HG02943 (cell line): ENCODE measurements around the gene DPH3.

Source experiments
- ATAC-seq: cut with Tn5 transposase; IDR thresholded peaks from one replicate; pipeline ENCODE4 v1.9.1; 2021; ENCODE audit warnings: mild to moderate bottlenecking, low read depth, moderate library complexity; ENCODE audit not compliant: unreplicated experiment

DPH3 gene

DNA sequence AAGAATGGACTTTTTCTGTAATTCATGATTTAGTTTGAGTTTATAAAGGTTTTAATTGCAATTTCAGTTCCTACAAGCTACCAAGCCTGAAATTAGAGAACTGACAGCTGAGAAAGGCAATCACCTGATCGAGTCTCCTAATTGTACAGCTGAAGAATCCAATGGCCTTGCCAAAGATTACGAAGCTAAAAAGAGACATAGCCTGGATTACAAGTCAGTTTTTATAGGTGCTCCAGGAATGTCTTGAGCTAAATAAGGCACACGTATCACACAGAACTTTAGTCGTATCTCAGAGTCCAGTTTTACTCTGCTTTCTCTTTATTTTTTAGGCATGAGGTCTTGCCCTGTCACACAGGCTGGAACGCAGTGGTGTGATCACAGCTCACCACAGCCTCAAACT, 6.6 kb downstream of the DPH3 start:
- ATAC-seq: no peak

DNA sequence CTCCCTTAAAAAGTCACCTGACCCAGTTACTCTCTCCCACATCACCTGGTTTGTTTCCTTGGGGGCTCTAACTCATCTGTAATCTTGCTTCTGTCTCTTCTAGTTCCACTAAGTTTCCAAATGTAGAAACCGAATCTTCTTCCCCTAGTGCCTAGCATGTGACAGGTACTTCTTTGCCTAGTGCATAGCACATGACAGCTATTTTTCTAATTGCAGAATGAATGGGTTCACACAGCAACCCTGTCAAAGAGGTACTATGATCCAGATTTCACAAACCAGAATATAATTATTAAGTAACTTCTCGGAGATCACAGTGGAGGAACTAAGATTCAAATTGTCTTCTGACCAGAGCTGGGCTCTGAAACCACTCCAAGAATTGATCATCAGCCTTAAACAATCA, 7.4 kb downstream of the DPH3 start:
- ATAC-seq: no peak

DNA sequence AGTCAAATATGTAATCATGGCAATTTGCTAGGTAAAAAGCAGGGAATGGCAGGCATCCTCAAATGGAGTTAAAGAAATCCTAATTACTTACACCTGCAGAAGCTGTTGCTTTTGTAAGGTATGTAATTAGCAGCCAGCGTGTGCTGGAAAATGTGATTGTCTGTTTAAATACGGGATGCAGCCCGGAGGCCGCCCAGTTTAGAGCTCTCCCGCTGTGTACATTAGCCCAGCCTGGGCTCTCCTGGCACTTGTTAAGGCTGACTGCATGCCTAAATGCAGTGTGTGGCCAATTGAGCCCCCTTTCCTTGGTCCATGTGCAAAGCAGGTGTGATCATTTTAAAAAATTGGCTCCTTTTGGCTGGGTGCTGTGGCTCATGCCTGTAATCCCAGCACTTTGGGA, 9.0 kb downstream of the DPH3 start:
- no peak for ATAC-seq

DNA sequence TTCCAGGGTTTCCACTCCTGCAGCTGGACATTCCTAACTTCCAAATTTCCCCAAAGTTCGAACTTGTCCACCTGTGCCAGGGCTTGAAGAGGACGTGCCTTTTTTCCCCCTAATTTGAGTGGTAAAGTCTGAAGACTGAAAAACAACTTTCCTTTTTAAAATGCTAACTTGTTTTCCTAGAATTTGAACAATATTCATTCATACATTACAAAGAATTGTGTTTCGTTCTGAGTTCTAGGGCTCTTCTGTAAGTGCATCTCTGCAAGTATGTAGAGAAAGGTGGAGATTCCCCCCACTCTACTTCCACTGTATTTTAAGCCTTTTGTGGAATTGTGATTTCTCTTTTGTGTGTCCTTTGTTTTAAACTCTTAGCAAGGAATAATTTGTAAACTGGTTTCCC, 9.4 kb downstream of the DPH3 start:
- ATAC-seq: no peak

DNA sequence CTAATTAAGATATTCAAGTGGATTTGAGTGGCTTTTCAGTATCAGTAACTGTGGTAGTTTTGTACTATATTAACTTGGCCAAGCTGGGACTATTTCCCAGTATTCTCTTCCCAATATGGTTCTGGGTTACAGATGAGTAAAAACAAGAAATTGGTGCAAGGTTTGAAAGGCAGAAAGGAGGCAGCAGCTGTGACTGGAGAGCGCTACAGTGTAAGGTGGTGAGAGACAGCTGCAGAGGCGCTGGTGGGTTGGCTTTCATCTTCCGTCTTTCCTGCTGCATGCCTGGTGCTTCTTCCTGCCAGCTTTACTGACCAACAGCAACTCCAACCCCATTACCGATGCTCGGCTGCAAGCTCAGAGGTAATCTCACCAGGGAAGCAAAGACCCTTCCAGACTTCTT, 9.8 kb downstream of the DPH3 start:
- ATAC-seq: no peak

DNA sequence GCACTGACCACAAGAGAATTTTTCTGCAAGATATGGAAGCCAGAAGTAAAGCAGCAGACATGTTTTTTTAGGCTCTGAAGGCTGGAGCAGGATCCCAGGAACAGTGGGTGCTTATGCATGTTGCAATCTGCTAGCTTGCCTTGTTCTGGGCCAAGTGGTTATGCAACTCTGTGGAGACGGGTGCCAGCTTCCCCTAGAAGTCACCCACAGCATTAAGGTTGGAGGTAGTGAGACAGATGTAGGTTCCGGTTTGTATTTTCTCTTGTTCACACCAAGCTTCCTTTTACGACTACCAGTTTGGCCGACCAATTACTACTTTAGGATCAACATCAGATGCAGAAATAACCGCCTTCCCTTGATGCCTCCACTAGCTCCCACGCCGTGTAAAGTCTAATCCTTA, 11.1 kb downstream of the DPH3 start:
- no peak for ATAC-seq

DNA sequence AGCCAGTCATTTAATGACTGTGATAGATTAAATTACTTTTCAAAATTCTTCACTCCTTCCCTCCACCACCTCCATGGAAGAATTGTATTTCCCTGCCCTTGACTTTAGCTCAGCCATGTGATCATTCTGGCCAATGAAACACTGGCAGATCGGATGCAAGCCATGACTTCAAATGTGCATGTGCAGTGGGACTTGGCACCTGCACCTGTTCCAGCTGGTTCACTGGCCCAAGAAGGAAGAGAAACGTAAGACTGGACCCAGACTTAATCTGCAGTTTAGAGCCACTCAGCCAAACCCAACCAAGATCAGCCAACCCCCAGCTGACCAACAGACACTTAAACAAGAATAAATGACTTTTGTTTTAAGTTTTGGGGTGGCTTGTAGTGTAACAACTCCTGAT, 11.8 kb downstream of the DPH3 start:
- no peak for ATAC-seq

DNA sequence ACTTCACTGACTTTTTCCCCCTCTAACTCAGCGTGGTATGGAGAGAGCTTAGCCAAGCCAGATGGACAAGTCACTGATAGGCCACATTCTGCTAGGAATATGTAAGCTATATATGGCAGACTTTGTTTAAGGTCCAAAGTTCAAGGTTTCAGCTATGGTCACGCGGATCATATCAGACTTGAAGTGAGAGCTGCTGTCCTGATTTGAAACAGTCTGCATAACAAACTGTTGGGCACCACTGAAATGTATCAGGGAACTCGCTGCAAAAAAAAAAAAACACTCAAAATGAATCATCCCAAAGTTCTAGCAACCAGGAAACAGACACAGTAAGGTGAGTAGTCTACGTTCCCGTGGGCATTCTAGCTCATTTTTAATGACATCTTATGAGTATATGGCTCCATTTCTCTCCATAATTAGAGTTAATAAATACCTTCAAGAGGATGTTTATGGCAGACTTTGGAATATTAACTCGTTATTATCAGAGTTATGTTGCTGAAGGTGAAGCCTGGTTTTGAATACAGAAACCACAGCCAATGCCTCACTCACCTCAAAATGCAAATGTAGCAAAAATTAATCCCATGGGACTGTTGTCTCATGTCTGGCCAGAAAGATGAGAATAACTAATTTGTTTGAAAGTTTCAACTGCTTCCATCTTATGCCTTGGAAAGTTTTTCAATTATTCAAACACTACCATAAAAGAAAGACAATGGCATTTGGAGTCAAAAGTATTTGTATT, 12.3 kb downstream of the DPH3 start:
- ATAC-seq: peak; percentile 45

DNA sequence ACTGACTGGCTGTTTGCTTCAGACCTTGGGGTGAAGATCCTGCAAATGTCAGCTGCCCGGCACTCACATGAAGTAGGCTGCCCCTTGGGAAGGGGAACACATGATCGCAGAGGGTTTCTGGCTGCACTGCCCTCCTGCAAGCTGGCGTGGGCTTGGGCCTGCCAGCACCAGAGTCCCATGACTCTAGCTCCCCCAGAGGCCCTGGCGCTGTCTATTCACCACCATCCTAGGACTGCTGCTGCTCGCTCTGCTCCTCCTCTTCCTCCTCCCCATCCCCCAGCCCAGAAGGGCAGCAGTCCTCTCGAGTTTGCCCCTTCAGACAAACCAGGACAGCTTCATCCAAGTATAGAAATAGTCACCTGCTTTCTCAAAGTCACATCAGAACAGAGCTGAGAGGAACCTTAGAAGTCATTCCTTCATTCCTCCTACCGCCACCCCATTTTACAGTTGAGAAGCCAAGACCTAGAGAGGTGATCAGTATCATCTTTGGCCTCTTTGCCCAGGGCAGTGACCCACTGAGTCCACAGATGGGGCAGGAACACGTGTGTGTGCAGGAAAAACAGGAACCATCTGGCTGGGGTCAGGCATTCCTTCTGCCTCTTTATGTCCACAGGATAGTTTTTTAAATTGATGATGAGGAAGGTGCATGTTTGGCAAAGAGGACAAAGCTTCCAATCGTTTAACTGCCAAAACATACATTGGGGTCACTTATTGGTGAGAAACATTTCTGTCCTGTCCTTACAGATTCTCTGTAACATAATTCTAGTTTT, 13.2 kb downstream of the DPH3 start:
- ATAC-seq: no peak

DNA sequence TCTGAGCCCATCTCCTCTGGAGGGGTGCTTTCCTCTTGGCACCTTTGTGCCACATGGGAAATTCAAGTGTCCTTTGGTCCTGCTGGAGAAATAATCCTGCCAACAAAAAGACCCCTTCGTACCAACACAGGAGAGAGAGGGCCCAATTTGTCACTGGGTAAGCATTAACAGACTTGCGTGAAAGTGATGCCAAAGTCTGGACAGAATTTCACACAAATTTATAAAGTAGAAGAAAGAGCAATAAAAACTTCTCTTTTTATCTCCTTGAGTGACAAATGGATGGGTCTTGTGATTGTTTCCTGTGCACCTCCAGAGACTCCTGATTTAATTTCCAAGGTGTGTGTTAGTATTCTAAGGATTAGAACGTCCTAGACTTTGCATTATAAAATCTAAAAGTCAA, 14.9 kb downstream of the DPH3 start:
- no peak for ATAC-seq

DNA sequence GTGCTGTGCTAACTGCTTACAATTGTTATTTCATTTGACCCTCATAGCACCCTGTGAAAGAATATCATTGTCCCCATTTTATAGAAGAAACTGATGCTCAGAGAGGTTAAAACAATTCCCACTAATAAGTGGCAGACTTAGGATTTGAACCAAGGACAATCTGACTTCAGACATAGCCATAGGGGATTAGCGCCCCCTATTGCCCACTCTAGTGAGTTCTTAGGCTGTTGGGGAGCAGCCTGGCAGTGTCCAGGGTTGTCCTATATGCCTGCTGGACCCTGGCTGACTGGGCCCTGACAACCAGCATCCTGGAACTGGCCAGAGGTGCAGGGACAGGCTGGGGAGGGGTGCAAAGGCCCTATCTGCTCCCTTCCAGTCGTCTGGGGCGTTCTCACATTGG, 15.4 kb downstream of the DPH3 start:
- ATAC-seq: no peak

DNA sequence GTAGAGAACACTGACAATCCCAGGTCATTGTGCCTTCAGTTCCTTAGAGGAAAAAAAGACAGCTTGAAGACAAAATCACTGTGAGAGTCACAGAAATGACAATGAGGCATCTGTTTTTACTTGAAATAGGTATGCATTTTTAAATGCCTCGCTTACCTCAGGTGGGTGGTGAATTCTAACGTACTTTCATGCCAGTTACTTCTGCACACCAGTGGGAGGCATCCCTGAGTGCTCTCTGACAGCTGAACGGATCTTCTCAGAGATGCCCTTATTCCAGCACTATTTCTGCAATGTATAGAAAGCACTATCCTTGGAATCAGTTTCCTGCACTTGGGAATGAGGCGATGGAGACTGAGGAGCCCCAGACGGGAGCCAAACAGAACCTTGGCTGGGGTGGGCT, 16.2 kb downstream of the DPH3 start:
- ATAC-seq: no peak

DNA sequence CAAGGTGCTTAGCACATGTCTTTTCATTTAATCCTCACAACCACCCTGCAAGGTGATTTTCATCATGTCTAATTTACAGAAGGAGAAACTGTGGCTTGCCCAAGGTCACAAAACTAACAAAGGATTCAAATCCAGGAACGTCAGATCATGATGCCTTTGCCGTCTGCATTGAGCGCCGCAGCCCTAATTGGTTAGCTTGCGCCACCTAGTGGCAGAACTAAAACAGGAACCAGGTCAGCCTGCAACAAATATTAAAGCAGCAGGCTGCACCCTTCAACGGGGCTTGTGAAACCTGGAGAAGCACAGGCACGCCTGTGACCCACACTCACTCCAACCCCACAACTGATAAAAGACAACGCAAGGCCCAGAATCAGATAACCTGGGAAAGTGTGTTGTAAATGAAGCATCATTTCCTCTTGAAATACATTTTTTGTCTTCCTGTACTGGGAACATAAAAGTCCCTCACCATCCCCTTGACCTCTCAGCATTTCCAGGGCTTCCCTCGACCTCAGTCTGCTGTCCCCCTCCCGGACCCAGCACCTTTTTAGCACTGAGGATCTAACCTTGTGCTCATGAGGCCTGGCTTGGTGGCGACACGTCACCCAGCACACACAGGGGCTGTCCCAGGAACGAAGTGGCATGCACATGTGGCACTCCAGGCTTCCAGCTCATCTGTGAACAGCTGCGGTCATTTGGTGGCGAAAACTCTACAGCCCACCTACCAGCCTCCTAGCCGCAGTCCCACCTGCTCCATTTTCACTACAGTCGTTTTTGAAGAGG, 17.3 kb downstream of the DPH3 start:
- ATAC-seq: peak; percentile 71

DNA sequence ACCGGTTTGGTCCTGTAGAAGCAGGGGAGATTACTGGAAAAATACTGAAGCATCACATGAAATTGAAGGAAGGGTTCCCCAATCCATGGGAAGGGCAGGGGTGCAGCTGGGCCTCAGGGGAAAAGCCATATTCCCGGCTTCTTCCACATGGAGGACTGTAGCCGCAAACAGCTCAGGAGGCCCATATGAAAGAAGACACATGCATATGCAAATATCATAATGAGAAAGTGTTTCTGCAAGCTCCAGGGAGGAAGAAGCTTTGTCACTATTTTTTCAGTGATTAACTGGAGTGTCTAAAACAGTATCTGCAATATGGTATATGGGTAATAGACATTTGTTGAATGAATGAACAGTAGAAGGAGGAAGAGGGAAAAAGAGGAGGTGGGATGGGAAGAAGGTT, 19.1 kb downstream of the DPH3 start:
- ATAC-seq: no peak

DNA sequence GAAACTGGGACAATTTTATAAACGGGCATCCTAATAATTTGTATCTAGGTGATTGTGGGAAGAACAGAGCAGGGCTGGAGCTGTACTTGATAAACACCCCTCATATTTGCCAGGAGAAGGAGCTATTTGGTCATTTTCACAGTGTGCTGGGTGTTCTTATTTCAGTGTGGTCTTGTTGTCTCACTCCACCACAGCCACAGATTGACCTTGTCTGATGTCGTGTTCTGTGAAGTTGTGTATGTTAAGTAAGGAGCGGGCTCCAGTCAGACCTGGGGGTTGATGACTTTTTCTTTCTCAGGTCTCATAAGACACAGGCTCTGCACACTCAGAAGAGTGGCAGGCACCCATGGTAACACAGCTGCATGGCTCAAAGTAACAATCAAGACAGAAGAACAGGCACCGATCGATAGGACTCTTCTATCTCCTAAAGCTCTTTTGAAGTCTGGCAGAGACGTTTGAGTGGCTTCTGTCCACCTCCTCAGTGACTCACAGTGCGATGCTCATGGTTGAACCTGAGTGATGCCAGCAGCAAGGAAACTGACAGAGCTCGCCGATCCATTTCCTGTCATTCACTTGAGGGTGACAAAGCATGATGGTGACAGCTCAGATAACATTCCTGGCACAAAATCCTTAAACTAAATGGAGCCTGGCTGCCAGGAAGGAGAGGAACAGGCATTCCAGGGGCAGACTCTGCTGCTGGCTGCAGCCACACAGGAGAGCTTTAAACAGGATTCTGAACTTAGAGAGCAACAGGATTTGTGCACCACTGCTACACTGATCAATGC, 20.8 kb downstream of the DPH3 start:
- no peak for ATAC-seq

DNA sequence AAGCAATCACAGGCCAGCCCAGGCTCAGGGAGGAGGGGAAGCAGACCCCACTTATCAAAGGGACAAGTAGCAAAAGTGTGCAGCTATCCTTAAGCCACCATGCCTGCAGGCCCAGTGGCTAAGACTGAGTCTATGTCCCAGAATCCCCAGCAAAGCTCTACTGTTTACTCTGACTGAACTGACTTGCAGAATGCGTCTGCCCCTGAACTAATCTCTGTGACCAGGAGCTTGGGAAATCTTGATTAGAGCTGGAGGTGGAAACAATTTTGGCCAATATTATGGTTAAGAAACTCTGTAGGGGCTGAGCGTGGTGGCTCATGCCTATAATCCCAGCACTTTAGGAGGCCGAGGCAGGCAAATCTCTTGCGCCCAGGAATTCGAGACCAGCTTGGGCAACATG, 22.6 kb downstream of the DPH3 start:
- ATAC-seq: no peak

DNA sequence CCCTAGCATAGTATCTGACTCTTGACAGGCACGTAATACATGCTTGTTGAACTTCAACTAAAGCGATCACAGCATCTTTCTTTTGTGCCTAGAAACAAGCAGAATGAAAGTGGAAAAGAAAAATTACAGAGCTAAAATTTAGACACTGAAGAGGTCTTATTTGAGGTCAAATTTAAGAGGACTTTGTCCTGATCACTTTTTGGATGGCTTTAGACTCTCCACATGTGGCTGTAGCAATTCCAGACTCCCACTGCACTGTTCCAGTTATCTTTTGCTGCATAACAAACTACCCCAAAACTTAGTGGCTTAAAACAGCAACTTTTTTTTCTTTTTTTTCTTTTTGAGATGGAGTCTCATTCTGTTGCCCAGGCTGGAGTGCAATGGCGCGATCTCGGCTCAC, 23.5 kb downstream of the DPH3 start:
- ATAC-seq: no peak

DNA sequence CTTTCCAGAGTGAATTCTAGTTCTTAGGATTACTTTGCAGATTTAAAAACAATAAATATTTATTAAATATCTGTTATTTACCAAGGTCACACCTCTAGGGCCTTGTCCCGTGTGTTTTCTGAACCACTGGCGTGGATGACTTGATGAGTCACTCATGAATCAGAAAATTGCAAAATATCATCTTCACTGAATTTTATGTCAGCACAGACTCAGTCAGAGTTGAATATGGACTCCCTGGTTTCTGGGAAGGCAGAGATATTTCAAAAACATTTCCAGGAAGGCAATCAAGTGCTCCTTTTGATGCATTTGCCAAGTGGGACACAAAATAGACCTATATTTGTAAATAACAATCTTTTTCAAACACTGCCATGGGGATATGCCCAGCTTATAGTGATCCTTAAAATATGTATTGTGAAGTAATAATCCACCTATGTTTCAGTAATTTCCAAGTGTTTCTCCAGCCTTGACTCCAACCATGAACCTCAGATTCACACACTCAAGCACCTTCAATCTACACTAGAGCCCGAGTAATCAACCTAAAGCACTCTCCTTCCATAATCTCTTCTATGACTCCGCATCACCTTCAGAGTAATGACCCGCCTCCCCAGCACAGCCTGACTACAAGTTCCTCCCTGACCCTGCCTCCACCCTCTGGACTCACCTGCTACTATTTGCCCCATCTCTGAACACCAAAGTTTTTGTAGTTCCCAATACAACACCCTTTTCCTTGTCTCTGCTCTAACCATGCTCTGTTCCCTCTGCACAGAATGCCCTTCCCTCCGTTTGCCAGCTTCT, 24.3 kb downstream of the DPH3 start:
- ATAC-seq: no peak

DNA sequence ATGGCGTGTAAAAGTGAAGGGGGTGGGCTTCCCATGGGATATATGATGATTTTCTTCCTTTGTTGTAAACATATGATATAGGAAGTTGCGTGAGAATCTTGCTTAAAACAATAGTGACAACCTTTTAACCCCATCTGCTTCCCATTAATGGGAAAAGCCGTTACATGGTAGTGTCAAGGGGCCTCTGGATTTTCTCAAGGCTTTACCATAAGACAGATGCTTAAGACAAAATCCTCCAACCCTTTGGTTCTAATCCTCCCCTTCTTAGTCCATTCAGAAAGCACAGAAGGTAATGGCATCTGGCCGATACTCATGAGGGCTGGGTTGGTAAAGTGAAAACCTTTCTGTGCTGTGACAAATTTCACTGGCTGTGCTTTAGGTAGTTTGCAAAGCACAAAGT, 25.0 kb downstream of the DPH3 start:
- no peak for ATAC-seq
